K562 (cell line): ENCODE data around the gene POR. TPM values are rescaled to one million over a fixed set of nuclear protein-coding genes. Genes with fewer than 3 reads are reported as not detected.

Source experiments
- CREB5 ChIP-seq: fragments of 250-450 bp; sonication (Bioruptor Pico); IDR thresholded peaks from 2 replicates; pipeline ENCODE4 v1.5.0; 2020; ENCODE audit warnings: mild to moderate bottlenecking
- EGR1 ChIP-seq: fragments of 450-650 bp; conservative IDR thresholded peaks from 2 replicates; pipeline ENCODE4 v1.6.1; 2017; ENCODE audit warnings: mild to moderate bottlenecking
- ETV6 ChIP-seq, 3 experiments: fragments of 150-350 bp in 1 of 3; sonication (generic) in 1 of 3; formaldehyde crosslinking in 1 of 3; IDR thresholded peaks; 2 replicates each; pipeline versions ENCODE4 v1.6.1 to v1.8.0; 2014 to 2022; ENCODE audit warnings: borderline replicate concordance in 2 of 3, low read depth in 2 of 3, antibody characterized with exemption in 1 of 3, low read length in 1 of 3, mild to moderate bottlenecking in 1 of 3, missing genetic modification reagents in 1 of 3
- EZH2 ChIP-seq: IDR thresholded peaks from 2 replicates; pipeline ENCODE4 v1.6.1; 2012; ENCODE audit warnings: low read depth, mild to moderate bottlenecking, inconsistent platforms, low read length, borderline replicate concordance
- HDAC8 ChIP-seq: fragments of 450-650 bp; IDR thresholded peaks from 2 replicates; pipeline ENCODE4 v1.6.1; 2016; ENCODE audit warnings: mild to moderate bottlenecking, missing genetic modification characterization, moderate library complexity, missing compliant biosample characterization
- IFI16 ChIP-seq: fragments of 250-450 bp; sonication (Bioruptor Pico); IDR thresholded peaks from 2 replicates; pipeline ENCODE4 v2.1.2; 2022; ENCODE audit warnings: mild to moderate bottlenecking, inconsistent platforms
- MAFF ChIP-seq: IDR thresholded peaks from 2 replicates; pipeline ENCODE4 v1.6.1; 2012; ENCODE audit warnings: low read length, improper control_type of control experiment
- NCOA1 ChIP-seq: fragments of 450-650 bp; IDR thresholded peaks from 2 replicates; pipeline ENCODE4 v1.6.1; 2016; ENCODE audit warnings: low read depth
- RB1 ChIP-seq: fragments of 450-650 bp; IDR thresholded peaks from 2 replicates; pipeline ENCODE4 v1.6.1; 2017; ENCODE audit warnings: low read depth, mild to moderate bottlenecking
- RFX7 ChIP-seq: fragments of 250-450 bp; sonication (Bioruptor Pico); IDR thresholded peaks from 2 replicates; pipeline ENCODE4 v1.5.1; 2021; ENCODE audit warnings: mild to moderate bottlenecking
- RNF2 ChIP-seq: sonication (generic); IDR thresholded peaks from 2 replicates; pipeline ENCODE4 v1.6.1; 2016
- SAFB2 ChIP-seq: fragments of 200-400 bp; formaldehyde crosslinking; IDR thresholded peaks from 2 replicates; pipeline ENCODE4 v1.6.1; 2018; ENCODE audit warnings: borderline replicate concordance, low read length, low read depth, moderate library complexity; ENCODE audit not compliant: severe bottlenecking
- SAP30 ChIP-seq: fragments of 200-600 bp; sonication (generic); IDR thresholded peaks from 2 replicates; pipeline ENCODE4 v1.6.1; 2012; ENCODE audit warnings: borderline replicate concordance, low read depth, mild to moderate bottlenecking, moderate library complexity, low read length, control low read depth, inconsistent platforms; ENCODE audit not compliant: insufficient read depth, poor library complexity, severe bottlenecking
- SMAD2 ChIP-seq: fragments of 150-350 bp; IDR thresholded peaks from 2 replicates; pipeline ENCODE4 v1.6.1; 2014; ENCODE audit warnings: low read depth, mild to moderate bottlenecking, low read length
- SMARCA4 ChIP-seq: fragments of 450-650 bp; IDR thresholded peaks from 2 replicates; pipeline ENCODE4 v1.6.1; 2016
- SP1 ChIP-seq: sonication (generic); formaldehyde crosslinking; IDR thresholded peaks from 2 replicates; pipeline ENCODE4 v1.8.1; 2022; ENCODE audit warnings: mild to moderate bottlenecking, missing genetic modification reagents
- SPI1 ChIP-seq: IDR thresholded peaks from 2 replicates; pipeline ENCODE4 v1.6.1; 2011; ENCODE audit warnings: low read depth, low read length, control low read depth, borderline replicate concordance
- TAF1 ChIP-seq: IDR thresholded peaks from 2 replicates; pipeline ENCODE4 v1.6.1; 2011; ENCODE audit warnings: mild to moderate bottlenecking, low read length, moderate library complexity; ENCODE audit not compliant: insufficient read depth, control insufficient read depth, severe bottlenecking; ENCODE audit errors: extremely low read depth
- XRCC3 ChIP-seq: fragments of 450-650 bp; IDR thresholded peaks from 2 replicates; pipeline ENCODE4 v1.6.1; 2017; ENCODE audit warnings: mild to moderate bottlenecking, moderate library complexity
- ZBED1 ChIP-seq: IDR thresholded peaks from 2 replicates; pipeline ENCODE4 v1.6.1; 2014
- polyA plus RNA-seq, 8 experiments: library from polyadenylated mRNA; depleted of rRNA in 4 of 8; stranded (reverse) in 5 of 8; unstranded in 3 of 8; fragments of >200 nt; fragmentation: Nextera tagmentation in 2 of 8; fragmentation: Illumina TruSeq in 1 of 8; extraction: Ambion mirVana in 2 of 8; extraction: Trizol in 1 of 8; gene quantifications; 2 replicates each; pipeline versions ENCODE4 v1.2.1 to v1.2.3, GENCODE V29; 2011 to 2014; ENCODE audit warnings: inconsistent platforms in 1 of 8, missing spikeins in 1 of 8
- total RNA-seq, 7 experiments: library from RNA; depleted of rRNA in 6 of 7; stranded (reverse); fragments of >200 nt in 6 of 7; fragmentation: Illumina TruSeq in 2 of 7; extraction: Trizol in 2 of 7; gene quantifications; 2 replicates each; pipeline versions ENCODE4 v1.2.1 to v1.2.3, GENCODE V29; 2011 to 2021; ENCODE audit warnings: low replicate concordance in 1 of 7
- TF ChIP-seq, protein P1 (sequence below): fragments of 450-650 bp; IDR thresholded peaks from 2 replicates; pipeline ENCODE4 v1.6.1; 2017; ENCODE audit warnings: antibody characterized with exemption, mild to moderate bottlenecking
- TF ChIP-seq, protein P2 (sequence below): fragments of 450-650 bp; formaldehyde crosslinking; IDR thresholded peaks from 2 replicates; pipeline ENCODE4 v1.4.0; 2022; ENCODE audit warnings: missing genetic modification characterization

The POR gene
- total and polyA plus RNA-seq, 9 of the 15 experiments (the other 6 are each of a cell fraction or from before 2014, with no cell fraction given), result 4.7 to 142 (median 40.8) TPM

GRCh38 chr7:76016191-76016947, 101.4 kb downstream of the POR start (continued):
- TF ChIP-seq SAP30 (no peak), EGR1 (no peak), EZH2 (no peak), SAFB2 (no peak), NCOA1 (no peak), XRCC3 (no peak), MAFF (no peak), ZBED1 (no peak), IFI16 (CRISPR knock-in tag) (no peak), RB1 (no peak), SP1 (CRISPR knock-in tag) (no peak), HDAC8 (no peak), CREB5 (CRISPR knock-in tag) (no peak), SMAD2 (no peak), SPI1 (no peak), RFX7 (CRISPR knock-in tag) (peak; percentile 84; the same call in 1 of the 2 replicates), SMARCA4 (no peak), RNF2 (no peak), TAF1 (no peak), ETV6 (IDR thresholded peaks at IDR 0.05; ENCODE audit: borderline replicate concordance in 1 of 2, low read depth in 2 of 2, low read length in 1 of 2) (no peak), ETV6 (CRISPR knock-in tag; IDR thresholded peaks at IDR 0.05; ENCODE audit: borderline replicate concordance) (no peak)
- TF ChIP-seq, protein P1, sequence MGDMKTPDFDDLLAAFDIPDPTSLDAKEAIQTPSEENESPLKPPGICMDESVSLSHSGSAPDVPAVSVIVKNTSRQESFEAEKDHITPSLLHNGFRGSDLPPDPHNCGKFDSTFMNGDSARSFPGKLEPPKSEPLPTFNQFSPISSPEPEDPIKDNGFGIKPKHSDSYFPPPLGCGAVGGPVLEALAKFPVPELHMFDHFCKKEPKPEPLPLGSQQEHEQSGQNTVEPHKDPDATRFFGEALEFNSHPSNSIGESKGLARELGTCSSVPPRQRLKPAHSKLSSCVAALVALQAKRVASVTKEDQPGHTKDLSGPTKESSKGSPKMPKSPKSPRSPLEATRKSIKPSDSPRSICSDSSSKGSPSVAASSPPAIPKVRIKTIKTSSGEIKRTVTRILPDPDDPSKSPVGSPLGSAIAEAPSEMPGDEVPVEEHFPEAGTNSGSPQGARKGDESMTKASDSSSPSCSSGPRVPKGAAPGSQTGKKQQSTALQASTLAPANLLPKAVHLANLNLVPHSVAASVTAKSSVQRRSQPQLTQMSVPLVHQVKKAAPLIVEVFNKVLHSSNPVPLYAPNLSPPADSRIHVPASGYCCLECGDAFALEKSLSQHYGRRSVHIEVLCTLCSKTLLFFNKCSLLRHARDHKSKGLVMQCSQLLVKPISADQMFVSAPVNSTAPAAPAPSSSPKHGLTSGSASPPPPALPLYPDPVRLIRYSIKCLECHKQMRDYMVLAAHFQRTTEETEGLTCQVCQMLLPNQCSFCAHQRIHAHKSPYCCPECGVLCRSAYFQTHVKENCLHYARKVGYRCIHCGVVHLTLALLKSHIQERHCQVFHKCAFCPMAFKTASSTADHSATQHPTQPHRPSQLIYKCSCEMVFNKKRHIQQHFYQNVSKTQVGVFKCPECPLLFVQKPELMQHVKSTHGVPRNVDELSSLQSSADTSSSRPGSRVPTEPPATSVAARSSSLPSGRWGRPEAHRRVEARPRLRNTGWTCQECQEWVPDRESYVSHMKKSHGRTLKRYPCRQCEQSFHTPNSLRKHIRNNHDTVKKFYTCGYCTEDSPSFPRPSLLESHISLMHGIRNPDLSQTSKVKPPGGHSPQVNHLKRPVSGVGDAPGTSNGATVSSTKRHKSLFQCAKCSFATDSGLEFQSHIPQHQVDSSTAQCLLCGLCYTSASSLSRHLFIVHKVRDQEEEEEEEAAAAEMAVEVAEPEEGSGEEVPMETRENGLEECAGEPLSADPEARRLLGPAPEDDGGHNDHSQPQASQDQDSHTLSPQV, result no peak
- TF ChIP-seq, protein P2, sequence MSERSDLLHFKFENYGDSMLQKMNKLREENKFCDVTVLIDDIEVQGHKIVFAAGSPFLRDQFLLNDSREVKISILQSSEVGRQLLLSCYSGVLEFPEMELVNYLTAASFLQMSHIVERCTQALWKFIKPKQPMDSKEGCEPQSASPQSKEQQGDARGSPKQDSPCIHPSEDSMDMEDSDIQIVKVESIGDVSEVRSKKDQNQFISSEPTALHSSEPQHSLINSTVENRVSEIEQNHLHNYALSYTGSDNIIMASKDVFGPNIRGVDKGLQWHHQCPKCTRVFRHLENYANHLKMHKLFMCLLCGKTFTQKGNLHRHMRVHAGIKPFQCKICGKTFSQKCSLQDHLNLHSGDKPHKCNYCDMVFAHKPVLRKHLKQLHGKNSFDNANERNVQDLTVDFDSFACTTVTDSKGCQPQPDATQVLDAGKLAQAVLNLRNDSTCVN (CRISPR knock-in tag), result no peak
